HG03439 (cell line): ENCODE measurements around the gene UBE2R2.
A peak's percentile ranks its signal among the peaks of the same experiment; 100 is the strongest.
"Not testable (repeated sequence)": the region's sequence is repeated elsewhere in the genome, so short reads cannot be mapped to it uniquely, and the experiment has no call there.

Experiments used
- ATAC-seq: cut with Tn5 transposase; IDR thresholded peaks from one replicate; pipeline ENCODE4 v1.9.1; 2021; ENCODE audit warnings: mild to moderate bottlenecking, moderate library complexity; ENCODE audit not compliant: unreplicated experiment

UBE2R2 gene

DNA sequence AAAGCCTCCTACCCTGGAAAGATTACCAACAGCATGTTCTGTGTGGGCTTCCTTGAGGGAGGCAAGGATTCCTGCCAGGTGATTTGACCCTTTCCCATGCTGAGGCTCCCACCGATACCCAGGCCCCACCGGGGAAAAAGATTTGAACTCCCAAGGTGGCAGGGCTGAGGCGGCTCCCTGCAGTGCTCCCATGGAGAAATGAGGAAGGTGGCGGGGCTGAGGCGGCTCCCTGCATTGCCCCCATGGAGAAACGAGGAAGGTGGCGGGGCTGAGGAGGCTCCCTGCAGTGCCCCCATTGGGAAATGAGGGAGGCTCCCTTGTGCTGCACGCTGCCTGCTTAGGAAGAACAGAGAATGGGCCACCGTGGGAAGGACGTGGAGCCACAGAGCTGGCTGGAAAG is 18.4 kb upstream of the UBE2R2 start:
- no peak for ATAC-seq

DNA sequence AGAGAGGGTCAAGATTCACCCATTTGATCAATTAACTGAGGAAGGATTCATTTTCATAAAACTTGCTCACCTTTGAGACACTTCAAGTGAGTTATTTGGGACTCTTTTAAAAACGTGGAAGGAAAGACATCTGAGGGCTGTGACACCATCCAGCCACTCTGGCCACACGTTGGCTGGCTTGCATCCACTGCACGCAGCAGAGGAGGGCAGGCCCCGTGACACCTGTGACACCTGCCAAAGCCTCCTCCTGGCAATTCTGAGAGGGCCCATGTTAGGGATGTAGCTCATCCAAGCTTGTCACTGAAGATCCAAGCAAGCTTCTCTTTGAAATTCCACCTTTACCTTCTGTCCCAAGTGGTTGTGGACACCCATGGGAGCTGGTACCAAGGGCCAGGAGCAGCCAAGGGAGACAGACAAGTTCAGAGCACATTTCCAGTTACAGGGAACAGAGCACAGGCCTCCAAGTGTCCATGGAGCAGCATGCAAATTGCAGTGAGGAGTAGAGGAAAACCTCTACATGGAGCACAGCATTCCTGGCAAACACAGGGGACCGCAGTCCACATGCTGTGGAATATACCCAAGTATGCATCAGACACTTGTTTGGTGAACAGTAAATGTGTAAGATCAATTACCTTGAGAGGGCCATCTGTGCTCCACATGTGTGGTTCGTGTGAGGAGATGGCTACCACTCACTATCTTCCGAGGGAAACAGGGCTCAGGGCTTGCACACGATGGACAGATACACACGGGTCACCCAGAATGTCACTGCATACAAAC is 16.8 kb upstream of the UBE2R2 start:
- ATAC-seq, result no peak

DNA sequence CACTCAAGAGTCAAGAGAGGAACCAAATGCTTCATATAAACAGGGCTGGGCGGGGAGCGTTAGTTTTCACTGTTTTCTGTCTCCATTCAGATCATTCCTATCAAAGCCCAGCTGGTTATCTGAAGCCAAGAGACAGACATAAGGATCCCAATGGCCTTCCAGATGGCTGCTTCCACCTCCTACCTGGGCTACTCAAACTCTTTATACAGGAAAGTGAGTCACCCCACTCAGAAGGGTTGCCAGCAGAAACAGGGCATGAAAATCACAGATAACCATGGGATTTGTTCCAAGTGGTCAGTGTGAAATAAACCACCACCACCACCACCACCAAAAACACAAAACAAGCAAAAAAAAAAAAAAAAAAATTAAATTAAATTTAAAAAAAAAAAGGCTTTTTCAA is 16.1 kb upstream of the UBE2R2 start:
- ATAC-seq, result no peak

- not testable (repeated sequence) for ATAC-seq
Measured at GRCh38 chr9:33801943-33802500, 14.9 kb upstream of the UBE2R2 start.

GRCh38 chr9:33804196-33804595 is 12.8 kb upstream of the UBE2R2 start:
- not testable (repeated sequence) for ATAC-seq

DNA sequence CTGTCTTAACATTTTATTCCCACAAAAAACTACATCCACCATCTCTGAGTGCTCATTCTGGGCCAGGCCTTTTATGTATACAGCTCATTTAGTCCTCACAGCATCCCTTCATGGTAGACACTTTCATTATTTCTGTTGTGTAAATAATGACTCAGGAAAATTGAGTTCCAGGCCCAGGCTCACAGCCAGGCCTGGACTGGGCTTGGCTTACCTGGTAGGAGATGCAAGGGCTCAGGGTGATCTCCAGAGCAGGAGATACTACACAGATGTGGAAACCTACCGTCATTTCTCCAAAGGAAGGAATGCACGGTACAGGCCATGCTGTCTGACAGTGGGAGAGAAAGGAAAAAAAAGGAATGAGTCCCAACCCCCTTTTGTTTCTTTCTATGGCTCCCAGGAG is 9.8 kb upstream of the UBE2R2 start:
- ATAC-seq, result not testable (repeated sequence)

- not testable (repeated sequence) for ATAC-seq
Measured at GRCh38 chr9:33808979-33809322, 8.0 kb upstream of the UBE2R2 start.

- ATAC-seq, result no peak
Measured at GRCh38 chr9:33809506-33809905, 7.5 kb upstream of the UBE2R2 start.

DNA sequence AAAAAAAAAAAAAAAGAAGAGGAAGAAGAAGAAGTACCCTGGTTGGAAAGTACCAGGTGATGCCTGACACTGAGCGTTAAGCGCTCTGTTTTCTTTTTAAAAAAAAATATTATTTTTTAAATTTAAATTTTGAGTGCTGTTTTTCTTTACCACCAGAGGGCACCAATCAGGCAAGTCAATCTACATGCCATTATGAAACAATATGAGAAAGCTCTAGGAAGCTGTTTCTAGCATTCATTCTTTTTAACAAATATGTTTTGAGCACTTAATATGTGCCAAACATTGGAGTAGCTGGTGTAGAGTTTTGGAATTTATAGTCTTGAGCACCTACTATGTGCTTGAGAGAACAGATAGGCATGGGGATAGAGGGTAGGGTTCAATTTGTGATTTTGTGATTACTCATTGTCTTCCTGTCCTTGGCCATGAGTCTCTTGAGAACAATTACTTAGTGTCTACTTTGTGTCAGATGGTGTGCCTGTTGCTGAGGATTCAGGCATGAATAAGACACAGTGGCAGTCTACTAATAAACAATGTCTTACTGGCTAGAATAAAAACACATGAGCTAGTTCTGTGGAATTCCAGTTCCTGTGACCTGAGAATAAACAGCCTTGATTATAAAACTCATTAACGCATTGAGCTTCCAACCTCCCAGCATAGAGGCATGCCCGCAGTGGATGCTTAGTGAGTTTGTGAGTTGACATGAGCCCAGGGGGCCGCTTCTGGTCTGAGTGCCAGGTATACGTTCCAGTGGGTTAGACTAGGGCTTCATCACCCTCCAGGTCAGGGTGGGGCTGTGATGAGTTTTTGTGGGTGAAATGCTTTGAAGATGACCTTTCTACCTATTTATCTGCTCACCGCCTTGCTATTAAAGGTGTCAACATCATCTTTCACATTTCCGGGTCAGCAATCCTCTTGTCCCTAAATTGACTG is 3.0 kb upstream of the UBE2R2 start:
- no peak for ATAC-seq

DNA sequence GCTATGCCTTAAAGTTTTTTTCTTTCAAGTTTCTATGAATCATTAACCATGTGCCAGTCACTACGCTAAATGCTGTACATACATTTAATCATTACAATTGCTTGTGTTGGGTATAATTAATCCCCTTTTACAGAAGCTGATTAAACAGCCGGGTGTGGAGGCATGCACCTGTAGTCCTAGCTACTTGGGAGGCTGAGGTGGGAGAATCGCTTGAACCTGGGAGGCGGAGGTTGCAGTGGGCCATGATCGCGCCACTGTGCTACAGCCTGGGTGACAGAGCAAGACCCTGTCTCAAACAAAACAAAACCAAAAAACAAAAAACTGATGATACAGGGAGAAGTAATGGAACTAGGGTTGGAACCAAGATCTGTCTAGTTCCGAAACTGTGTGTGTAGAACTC is 1.2 kb upstream of the UBE2R2 start:
- no peak for ATAC-seq

- peak; percentile 26 for ATAC-seq
Measured at GRCh38 chr9:33817327-33818166, 587 bp downstream of the UBE2R2 start.

- no peak for ATAC-seq
Measured at GRCh38 chr9:33818167-33818846, 1.3 kb downstream of the UBE2R2 start.

- no peak for ATAC-seq
Measured at GRCh38 chr9:33818847-33819500, 2.0 kb downstream of the UBE2R2 start.

- ATAC-seq, result no peak
Measured at GRCh38 chr9:33820231-33820745, 3.3 kb downstream of the UBE2R2 start.

DNA sequence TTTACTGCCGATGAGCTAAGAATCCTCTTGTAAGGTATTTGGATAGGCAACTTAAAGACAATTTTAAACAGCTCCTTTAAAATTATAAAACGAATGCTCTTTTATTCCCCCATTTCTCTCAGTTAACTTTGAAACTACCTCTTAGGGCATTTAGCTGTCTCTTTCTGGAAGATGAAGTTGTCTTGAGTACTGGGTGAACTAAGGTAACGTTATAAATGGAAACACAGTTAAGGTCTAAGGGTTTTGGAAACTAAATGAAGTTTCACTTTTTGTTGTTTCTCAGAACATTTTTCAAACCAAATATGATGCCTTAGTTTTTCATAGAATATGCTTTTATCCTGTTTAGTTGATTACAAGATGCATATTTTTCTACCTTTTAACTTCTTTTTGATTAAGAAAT is 6.8 kb downstream of the UBE2R2 start:
- no peak for ATAC-seq

GRCh38 chr9:33827285-33827684 is 10.3 kb downstream of the UBE2R2 start:
- ATAC-seq, result not testable (repeated sequence)

- ATAC-seq, result not testable (repeated sequence)
Measured at GRCh38 chr9:33829641-33830230, 12.8 kb downstream of the UBE2R2 start.

- no peak for ATAC-seq
Measured at GRCh38 chr9:33835625-33836260, 18.8 kb downstream of the UBE2R2 start.

DNA sequence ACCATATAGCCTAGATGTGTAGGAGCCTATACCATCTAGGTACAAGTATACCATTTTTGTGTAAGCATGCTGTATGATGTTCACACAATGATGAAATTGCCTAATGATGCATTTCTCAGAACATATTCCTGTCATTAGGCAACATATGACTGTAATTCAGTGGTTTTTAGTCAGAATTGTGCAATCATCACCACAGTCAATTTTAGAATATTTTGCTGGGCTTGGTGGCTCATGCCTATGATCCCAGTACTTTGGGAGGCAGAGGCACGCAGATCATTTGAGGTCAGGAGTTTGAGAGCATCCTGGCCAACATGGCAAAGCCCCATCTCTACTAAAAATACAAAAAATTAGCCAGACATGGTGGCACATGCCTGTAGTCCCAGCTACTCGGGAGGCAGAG is 19.3 kb downstream of the UBE2R2 start:
- not testable (repeated sequence) for ATAC-seq
